ENCODE measurements around the gene ASPN.

- TF ChIP-seq TAF1 (conservative IDR thresholded peaks at IDR 0.05) (no peak), CTCF (IDR thresholded peaks at IDR 0.05; ENCODE audit: low read depth, low read length, missing input control) (no peak), FOXA1 (IDR thresholded peaks at IDR 0.05) (no peak), RXRA (IDR thresholded peaks at IDR 0.05) (no peak), REST (IDR thresholded peaks at IDR 0.05) (no peak), YY1 (IDR thresholded peaks at IDR 0.05) (no peak), RAD21 (IDR thresholded peaks at IDR 0.05) (no peak)
Observed at GRCh38 chr9:92476962-92477361, 5.3 kb downstream of the ASPN start.

Measured in liver (tissue), 3 donors.